HG02870 (cell line): ENCODE measurements around the gene TMSB4X.

Experiments used
- ATAC-seq: cut with Tn5 transposase; IDR thresholded peaks from one replicate; pipeline ENCODE4 v1.9.1; 2021; ENCODE audit warnings: mild to moderate bottlenecking, moderate library complexity; ENCODE audit not compliant: unreplicated experiment

TMSB4X gene

DNA sequence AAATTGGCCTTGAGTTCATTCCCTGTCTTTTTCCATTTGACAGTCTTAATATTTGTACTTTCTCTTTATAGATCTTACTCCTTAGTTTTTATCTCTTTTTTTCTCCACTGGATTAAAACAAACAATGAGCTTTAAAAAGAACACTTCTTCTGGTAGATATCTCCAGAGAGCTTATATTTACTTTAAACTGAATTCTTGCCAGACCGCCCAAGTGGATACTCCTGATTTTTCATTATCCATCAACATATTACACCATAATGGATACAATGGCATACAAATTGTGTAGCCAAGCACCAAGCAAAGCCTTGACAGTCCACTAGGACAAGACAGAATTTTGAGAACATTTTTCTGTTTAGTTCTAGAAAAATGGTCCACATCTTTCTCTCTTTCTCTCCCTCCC, 18.9 kb downstream of the TMSB4X start:
- no peak for ATAC-seq

DNA sequence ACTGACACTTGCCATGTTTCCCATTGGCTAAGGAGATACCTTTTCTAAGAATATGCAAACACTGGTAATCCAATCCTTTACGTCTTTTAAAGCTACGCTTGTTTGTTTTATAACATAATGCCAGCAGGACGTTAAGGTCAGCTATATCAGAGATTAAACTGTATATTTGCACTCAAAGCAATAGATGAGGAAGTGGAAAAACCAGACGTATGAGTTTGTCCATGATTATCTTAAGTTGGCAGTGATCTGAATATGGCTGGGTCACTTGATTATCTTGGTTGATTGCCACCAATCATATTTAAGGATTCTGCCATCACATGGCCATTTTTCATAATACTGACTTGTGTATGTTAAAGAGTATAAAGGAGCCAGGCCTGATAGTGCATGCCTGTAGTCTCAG, 19.4 kb downstream of the TMSB4X start:
- ATAC-seq: no peak

DNA sequence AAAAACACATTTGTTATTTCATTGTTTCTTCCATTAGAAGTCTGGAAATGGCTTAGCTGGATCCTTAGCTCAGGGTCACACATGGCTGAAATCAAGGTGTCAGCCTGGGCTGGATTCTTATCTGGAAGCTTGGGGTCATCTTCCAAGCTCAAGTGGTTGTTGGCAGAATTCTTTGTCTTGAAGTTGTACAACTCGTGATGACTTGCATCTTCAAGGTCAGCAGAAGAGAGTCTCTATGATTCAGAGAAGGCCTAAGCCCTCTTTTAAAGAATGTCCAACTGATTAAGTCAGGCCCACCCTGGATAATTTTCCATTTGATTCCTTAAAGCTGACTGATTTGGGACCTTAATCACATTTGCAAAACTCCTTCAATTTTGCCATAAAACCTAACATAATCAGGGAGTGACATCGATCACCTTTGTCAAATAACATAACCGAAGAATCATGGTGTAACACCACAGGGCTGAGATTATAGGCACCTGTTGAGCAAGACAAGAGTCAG, 22.1 kb downstream of the TMSB4X start:
- ATAC-seq: no peak

DNA sequence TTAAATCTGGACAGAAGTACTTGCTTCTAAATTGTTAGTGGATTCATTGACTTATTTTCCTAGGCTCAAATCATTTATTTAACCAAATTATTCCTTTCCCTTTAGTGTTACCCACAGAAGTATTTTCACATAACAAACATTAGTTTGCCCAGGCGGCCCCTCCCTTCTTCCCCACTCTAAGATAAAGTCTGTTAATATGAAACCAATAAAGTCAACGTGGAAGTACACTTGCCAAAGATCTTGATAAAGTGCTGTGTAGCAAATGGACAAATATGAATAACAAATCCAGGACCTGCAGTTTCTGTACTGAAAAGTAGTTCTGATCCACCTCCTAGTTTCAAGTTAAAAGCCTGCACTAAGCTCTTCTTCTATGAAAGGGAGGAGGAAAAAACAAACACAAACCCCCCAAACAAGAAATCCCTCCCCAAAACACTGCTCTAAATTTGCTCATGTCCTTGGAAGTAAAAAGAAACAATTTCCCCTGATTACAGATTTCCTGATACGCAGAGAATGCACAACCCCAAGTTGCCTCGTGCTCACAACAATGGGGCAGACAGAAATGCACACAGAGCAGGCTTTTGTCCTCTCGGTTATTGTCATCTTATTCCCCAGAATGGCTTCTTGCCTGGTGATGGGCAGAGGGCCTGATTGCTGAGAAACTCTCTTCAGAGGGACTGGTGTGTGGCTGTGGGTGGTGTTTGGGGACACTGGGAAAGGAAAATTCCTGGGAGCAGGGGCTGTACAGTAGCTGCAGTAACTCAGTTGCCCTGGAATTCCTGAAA, 23.2 kb downstream of the TMSB4X start:
- no peak for ATAC-seq

DNA sequence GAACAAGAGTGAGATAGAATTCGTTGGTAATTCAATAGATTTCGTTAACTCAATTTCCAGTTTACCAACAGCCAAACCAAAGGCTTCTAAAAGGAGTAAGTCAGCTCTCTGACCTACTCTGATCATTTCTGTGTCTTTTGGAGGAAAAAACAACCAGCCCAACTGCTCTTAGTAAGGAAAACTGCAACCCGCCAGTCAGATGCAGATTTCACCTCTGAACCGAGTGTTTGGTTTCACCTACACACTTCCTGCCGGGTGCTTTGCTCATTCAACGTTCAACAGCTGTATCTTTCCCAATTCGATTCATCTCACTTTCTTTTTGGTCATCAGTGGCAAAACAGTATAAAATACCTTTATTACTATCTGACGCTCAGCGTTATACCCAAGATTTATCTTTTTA, 24.5 kb downstream of the TMSB4X start:
- ATAC-seq: peak; percentile 61

DNA sequence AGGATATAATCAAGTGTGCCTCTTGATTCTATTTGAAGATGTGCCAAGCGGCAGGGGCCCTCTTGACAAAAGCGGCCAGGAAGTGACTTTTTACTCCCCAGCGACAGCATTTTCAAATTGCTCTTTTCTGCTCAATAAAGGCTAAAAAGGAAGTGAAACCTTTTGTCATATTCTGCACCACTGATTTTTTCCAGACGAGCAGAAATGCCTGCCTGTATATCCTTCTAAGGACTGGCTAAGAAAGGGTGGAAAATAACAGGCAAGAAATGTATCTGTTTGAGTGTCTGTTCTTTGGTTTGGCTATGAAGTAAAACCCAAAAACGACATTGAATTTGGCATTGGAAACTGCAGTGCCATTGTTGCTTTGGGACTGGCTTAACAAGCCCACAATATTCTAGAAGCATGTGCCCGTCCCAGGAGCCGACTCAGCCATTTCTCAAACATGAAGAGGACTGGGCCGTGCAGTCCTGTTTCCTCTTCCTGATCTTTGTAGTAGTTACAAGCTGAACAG, 25.4 kb downstream of the TMSB4X start:
- peak; percentile 29 for ATAC-seq

DNA sequence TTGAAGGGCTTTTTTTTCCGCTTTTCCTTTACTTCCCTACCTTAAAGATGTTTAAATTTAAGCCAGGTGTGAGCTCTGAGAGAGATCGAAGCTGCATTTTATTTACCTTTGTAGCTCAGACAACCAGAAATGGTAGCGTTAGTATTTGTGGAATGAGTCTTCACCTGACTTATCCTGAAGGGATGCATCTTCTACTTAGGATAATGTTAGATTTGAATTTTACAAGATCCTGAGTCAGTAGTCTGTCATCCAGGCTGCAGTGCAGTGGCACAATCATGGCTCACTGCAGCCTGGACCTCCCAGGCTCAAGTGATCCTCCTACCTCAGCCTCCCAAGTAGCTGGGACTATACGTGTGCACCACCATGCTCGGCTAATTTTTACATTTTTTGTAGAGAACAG, 26.2 kb downstream of the TMSB4X start:
- ATAC-seq: no peak

DNA sequence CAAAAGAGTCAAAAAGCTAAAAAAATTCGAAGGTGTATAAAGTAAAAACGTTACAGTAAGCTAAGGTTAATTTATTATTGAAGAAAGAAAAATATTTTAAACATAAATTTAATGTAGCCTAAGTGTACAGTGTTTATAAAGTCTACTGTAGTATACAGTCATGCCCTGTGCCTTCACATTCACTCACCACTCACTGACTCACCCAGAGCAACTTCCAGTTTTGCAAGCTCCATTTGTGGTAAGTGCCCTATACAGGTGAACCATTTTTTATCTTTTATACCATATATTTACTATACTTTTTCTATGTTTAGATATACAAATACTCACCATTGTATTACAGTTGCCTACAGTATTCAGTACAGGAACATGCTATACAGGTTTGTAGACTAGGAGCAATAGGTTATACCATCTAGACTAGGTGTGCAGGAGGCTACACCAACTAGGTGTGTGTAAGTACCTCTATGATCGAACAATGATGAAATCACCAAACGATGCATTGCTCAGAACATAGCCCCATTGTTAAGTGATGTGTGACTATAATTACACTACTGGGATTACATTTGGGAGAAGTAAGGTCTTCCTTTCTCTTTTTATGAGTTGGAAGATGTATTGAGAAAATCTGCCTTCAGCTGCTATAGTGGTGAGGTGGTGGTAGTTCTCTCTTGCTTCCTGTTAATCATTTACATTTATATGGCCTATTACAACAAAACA, 27.2 kb downstream of the TMSB4X start:
- ATAC-seq: no peak

DNA sequence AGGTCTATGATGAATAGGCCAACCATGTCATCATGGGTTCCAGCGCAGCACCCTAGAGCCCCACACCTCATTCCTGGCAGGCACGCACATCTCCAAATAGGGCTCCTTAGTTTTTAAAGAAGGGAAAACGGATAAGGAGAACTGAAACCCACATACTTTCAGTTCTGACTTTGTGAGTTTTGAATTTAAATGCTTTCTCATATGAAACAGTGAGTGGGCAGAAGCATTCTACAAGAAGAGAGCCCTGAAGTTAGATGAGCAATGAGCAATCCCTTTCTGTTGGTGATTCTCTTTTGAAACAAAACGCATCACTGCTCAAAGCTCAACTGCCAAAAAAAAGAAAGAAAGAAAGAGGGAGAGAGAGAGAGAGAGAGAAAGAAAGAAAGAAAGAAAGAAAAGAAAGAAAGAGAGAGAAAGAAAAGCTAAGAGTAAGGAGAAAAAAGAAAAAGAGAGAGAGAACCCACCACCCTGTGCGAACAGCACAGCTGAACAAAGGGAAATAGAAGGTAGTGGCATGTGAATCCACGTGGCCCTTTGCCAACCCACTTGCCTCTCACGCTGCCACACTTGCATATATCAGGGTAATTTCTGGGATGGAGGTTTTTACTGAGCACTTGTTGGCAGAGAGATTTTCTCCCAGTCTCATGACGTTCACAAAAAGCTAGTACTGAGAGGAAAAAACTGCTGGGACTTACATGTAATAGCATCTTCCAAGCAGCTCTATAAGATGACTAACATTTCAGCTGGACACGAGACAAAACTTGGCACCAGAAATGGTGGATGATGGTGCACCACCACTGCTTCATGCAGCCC, 31.0 kb downstream of the TMSB4X start:
- ATAC-seq: peak; percentile 70

DNA sequence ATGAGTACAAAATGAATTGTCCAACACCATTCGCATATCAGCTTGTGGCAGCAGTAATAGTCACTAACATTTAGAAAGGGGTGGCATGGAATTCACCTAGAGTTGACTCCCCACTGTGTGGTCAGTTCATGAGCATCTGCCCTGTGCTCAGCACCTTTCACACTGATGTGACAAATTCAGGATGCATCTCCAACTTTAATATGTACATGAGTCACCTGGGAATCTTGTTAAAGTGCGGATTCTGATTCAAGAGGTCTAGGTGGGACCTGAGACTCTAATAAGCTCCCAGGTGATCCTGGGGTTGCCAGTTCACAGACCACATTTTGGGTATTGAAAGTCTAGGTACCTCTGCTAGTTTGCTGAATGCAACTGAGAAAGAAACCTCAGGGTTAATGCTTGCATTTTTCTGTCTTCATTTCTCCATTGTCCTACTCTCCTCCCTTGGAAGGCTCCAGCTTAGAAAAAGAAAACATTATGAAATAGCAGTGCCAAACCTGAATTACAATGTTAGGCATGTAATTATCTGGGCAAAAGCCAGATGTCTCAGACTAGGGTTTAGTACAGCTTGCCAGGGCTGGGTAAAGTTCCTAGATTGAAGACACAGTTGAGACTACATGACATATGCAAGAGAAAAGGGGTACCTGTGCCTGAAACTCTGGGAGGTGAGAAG, 32.7 kb downstream of the TMSB4X start:
- no peak for ATAC-seq

DNA sequence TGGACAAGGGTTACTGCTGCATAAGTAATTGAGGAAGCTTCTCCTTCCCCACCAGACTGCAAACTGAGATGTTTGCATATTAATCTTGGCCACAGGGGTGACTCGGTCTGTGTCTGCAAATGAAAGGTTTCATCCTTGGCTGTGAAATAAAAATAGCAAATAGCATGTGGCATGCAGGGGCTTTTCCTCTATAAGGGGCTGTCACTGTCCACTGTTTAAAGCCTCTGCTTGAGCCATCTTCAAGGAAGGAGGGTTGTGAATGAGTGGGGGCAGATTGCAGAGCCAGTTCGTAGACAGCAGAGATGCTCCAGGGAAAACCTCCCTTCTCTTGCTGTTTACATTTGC, 33.3 kb downstream of the TMSB4X start:
- no peak for ATAC-seq

DNA sequence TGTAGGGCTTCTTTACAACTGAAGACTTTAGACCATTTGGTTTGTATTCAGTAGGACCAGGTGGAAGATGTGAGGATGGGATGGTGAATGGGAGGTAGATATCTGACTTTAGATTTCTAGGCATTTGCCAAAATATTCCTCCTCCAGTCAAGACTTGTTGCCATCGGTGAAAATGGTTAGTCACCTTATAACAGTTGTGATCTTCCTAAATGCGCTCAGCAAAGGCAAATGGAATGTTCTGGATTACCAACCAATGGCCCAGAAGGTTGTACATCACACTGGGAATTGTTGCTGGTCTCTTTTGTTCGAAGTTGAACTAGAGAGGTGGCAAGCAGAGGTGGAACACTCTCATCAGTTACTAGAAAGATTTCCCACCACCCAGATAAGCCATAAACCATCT, 33.9 kb downstream of the TMSB4X start:
- no peak for ATAC-seq

DNA sequence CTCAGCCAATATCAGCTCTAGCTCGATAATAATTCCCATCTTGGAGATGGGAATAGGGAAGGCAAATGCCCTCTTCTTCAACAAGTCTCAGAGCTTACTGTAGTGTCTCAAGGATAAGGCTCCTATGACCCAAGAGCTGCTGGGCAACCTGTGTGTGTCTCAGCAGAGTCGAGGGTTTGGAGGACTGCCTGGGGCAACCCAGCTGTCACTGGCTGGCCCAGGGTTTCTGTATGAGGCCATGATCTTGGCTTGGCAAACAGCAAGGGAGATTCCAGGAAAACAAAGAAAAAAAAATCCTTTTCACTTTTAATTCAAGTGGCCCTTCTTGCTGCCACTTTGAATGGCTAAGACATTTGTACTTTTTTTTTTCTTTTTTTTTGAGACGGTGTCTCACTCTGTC, 34.4 kb downstream of the TMSB4X start:
- ATAC-seq: no peak

DNA sequence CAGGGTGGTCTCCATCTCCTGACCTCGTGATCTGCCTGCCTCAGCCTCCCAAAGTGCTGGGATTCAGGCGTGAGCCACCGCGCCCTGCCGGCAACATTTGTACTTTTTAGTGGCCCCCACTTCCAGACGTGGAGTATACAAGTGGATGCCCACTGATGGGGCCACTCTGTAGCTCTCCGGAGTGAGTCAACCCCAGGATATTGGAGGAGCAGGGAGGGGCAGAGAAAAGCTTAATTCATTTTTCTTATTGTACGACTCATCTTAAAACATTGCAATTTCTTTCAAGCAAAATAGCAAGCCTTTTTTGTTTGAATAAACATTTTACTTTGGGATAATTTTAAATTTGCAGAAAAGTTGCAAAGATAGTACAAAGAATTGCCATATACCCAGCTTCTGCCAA, 34.9 kb downstream of the TMSB4X start:
- no peak for ATAC-seq

DNA sequence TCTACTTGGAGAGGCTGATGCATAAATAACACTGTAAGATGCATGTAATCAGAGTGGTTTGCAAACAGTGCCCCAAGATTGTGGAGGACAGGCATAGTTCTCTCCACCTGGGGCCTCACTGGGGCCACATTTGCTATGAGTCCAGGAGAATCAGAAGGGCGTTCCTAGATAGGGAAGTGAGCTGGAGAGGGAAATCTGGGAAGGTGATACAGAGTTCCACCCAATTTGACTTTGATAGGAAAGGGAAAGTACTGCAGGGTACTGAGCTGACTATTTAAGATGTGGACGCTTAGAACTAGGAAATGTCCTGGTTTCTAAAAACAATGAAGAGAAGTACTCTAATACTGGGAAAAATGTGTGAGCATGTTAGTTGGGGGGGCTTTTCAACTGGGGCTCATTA, 35.6 kb downstream of the TMSB4X start:
- ATAC-seq: no peak

DNA sequence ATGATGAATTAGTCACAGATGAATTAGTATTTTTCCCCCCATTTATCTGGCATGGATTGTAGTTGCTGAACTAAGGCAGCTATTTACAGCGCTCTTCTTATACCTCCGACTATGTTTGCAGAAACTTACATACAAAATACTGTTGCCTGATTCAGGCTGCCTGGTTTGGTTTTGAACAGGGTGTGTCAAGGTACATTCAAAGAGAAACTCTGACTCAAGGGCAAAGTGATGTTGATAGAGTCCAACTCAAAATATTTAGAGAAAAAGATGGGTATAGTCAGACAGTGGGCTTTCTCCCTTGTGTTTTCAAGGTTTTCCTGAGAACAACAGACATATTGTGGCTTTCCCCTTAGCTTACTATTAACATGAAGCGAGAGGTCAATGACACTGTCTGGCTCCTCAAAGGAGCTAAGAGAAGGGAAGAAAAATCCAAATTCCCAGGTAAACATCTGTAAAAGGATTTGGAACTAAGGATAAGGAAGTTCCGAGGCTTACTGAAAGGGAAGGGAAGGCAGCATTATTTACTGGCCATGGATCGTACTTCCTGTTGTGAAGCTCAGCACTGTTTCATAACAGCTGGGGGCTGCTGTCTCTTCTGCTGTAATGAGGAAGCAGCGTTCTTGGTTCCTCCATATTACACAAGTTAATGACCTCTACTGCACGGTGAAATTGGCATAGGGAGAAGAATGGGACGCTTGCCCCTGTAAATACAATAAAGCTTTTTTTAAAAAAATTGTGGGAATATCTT, 38.6 kb downstream of the TMSB4X start:
- peak; percentile 83 for ATAC-seq

DNA sequence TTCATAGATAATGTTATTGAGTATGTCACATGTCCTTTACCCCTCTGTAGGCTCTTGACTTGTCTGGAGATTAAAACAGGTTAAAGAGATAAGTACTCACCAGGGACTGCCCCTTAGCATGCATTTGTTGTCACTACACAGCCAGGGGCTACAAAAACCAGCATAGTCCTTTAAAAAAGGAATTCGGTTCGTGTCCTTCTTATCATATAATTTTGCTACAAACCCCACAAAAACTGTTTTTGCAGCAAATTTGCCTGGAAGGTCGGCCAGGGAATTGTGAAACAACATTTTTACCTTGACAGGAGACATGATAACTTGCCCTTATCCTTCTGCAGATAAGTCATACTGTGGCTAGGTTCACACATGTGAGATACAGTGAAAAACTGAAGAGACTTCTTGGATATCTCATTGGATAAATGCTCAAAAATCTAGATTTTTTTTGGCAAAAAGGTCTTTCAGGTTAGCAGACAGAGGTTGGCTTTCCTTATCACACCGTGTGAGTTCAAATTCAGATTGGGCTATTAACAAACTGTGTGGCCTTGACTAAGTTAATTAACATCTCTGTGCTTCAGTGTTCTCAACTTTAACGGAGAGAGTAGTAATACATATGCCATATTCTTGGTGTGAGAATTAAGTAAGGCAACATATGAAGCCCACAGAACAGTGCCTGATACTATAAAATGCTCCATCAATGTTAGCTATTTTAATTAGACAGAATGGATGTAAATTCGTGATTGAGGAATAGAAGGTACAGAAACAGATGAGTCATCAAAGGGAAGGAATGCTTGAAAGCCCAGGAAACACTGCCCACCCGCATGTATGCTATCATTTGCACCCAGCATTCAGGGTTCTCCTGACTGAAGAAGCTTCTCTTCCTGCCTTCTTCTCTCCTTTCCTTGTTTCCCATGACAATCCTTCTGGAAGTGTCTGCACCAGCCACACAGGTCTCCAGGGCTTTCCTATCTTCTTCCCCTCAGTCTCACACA, 39.5 kb downstream of the TMSB4X start:
- ATAC-seq: peak; percentile 20

DNA sequence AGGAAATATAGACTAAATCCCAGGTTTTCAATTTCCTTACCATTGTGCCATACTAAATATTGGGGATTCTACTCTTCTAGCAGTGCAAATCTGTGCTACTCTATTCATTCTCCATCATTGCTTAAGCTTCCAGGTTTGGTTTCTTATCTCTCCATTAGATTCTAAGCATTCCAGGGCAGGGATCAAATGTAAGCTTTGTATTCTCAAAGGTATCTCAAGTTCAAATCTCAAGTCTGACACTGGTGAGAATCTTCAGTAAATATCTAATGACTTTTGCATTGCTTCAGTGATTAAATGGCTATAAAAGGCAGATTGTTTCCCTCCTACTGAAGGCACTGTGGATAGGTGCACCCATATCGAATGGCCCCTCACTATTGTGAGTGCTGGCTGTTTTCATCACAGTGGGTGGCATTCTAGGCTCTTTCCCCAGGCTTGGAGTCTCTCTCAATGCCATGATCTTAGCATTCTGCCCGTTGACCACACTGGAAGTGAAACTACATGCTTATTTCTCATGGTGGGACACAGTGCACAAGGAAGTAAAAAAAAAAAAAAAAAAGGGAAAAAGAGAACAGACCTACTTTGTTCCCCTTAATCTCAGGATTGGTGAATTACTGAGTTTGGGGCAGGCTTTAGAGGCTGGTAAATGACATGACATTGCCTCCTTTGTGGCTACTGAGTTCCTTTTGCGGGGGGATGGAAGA, 40.8 kb downstream of the TMSB4X start:
- no peak for ATAC-seq
